HG03354 (cell line): ENCODE data around the gene GNA12.
"Not testable (repeated sequence)": the region's sequence is repeated elsewhere in the genome, so short reads cannot be mapped to it uniquely, and the experiment has no call there.

ENCODE experiments used
- ATAC-seq: cut with Tn5 transposase; IDR thresholded peaks from one replicate; pipeline ENCODE4 v1.9.1; 2021; ENCODE audit warnings: mild to moderate bottlenecking; ENCODE audit not compliant: unreplicated experiment, poor library complexity, severe bottlenecking

GNA12 gene

DNA sequence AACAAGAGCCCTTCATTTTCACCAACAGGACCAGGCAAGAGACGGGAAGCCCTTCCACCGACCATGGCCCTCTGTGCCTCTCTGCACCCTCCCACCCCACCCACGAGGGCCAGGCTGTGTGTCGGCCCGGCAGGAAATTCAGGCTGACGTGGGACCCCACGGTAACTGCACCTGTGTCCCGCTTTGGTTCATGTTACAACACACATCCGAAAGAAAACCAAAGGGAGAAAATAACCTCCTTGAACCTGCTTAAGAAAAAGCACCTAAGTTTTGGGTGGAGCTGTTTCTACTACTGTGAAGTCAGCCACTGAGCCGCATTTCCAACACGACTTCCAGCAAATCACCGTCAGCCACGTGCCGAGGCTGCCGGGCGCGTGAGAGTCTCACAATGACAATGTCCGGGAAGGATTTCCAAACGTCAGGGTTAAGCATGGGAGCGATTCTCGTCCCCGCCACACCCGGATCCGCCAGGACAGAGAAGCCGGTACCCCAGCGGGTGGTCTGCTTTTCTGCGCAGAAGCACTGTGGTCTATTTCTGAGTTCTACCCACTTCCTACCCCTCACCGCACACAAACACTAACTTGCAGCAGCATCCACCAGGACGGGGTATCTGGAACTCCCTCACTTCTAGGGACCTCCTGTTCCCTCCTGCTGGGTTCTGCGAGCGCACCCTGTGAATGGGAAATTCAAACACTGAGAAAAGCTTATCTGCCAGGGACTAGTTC, 119.5 kb downstream of the GNA12 start:
- ATAC-seq, result no peak

DNA sequence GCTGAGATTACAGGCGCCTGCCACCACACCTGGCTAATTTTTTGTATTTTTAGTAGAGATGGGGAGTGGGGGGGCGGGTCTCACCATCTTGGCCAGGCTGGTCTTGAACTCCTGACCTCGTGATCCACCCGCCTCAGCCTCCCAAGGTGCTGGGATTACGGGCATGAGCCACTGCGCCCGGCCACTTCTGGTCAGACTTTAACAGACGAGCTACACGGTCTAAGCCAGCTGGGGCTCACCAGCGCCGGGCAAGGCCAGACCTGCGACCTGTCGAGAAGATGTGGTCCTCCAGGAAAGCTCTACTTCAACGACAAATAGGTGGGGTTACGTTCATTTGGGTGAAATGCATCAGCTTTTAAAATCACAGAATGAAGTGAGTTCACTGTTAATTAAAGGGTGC, 120.1 kb downstream of the GNA12 start:
- ATAC-seq, result not testable (repeated sequence)

DNA sequence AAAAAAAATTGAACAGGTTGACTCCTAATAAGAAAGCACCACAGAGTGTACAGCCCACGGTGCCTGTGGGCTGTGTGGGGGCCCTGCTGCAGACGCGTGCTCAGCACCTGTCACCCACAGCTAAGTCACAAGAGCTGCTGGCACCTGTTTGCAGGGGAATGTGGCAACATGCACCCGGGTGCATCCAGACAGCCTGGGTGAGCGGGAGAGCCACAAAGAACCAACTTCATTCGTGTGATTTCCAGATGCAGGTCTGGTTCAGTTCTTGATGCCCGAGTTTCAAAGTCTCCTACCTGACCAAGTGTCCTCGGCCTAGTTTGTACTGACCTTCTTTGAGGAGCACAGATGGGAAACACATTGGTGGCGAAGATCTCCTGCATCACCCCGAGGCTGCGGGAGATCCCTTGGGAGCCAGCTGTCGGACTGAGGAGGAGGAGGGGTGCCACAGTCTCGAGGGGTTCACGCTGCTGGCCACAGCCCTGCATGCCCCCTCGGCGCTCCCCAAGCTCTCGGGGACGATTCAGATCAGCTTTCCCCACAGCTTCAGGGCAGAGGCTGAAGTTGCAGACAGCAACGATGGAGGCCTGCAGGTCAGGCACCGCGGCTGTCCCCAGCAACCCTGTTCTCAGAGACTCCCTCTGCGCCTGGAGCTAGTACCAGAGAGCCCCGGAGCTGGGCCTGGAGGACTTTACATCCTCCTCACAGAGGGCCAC, 120.8 kb downstream of the GNA12 start:
- ATAC-seq, result no peak

DNA sequence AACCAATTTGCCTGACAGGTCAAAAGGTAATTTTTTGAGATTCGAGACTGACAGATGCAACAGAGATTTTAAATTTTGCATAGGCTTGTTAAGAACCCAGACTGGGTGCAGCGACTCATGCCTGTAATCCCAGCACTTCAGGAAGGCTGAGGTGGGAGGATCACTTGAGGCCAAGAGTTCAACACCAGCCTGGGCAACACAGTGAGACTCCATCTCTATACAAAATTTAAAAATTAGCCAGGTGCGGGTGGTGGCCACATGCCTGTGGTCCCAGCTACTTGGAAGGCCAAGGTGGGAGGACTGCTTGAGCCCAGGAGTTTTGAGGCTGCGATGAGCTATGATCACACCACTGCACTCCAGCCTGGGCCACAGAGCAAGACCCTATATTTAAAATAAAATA, 121.5 kb downstream of the GNA12 start:
- ATAC-seq, result no peak

DNA sequence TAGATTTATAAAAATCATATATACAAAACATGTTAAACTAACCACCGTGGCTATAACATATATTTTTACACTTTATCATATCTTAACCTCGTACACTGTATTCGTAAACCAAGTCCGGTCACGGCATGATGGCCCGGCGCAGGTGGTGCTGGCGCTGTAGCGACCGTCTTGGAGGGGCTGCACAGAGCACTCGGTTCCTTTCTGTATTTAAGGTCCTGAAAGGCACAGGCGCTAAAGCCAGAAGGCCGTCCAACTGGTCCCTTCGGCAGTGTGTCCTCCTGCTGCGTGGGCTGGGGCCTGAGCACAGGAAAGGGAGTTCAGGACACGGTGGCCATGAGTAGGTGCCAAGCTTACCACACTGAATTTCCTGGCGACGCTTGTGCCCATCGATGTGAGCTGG, 122.3 kb downstream of the GNA12 start:
- no peak for ATAC-seq

DNA sequence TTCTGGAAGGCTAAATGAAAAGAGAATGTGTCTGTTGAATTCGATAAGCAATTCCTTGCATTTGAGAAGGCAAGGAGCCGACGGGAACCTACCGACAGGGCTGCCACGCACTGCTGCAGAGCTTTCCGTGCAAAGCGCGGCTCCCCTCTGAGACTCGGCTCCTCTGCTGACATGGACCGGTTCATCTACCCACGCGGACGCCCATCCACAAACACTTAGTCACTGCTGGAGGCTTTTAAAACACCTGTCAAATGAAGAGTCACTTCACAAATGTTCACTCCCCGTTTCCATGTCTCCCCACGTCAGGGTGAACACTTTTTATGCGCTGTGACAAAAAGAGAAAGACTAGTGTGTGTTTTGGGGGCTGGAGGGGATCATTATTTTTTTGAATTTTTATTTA, 124.1 kb downstream of the GNA12 start:
- ATAC-seq, result no peak

DNA sequence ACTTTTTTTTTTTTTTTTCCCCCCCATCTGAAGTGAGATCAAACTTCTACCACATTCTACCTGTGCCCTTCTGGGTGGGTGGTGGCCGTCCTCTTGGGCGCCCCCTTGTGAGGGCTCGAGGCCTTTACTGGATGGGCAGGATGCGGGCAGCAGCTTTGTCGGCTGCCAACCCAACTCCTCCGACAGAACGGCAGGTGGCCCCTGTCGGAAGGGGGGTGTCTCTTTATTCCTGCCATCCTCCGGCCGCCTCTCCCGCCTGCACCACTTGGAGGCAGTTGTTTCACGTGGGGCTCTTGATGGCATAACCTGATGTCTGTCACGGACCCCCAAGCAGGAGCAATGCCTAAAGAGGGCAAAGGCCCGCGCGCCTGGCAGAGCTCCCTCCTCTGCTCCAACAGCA, 125.1 kb downstream of the GNA12 start:
- ATAC-seq, result peak; percentile 40

DNA sequence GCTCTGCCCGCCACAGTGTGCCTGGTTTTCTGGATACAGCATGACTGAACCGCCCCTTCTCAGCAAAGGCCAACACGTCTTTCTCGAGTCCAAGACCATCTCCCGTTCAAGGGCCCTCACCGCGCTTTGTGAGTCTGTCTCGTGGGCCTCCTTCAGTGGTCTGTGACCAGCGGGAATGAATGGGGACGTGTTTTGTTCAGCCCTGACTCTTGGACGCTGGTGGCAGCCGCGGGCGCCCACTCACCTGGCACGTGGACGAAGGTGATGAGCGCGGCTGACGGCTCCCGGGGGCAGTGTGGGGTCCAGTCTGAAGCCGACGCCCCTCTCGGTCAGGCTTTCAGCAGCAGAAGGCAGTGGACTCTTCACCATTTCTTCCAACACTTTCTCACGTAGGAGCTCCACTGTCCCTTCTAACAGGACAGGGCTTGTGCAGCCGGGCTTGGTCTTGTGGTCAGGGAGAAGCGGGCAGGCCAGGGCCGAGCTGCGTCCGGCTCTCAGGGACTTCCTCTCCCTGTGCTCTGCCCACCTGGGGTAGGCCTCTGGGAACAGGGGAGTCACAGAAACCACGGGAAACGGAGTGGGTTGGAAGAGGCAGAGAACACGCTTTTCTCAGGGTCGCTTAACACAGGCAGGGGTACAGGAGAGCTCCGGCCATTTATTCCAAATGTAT, 125.7 kb downstream of the GNA12 start:
- no peak for ATAC-seq

DNA sequence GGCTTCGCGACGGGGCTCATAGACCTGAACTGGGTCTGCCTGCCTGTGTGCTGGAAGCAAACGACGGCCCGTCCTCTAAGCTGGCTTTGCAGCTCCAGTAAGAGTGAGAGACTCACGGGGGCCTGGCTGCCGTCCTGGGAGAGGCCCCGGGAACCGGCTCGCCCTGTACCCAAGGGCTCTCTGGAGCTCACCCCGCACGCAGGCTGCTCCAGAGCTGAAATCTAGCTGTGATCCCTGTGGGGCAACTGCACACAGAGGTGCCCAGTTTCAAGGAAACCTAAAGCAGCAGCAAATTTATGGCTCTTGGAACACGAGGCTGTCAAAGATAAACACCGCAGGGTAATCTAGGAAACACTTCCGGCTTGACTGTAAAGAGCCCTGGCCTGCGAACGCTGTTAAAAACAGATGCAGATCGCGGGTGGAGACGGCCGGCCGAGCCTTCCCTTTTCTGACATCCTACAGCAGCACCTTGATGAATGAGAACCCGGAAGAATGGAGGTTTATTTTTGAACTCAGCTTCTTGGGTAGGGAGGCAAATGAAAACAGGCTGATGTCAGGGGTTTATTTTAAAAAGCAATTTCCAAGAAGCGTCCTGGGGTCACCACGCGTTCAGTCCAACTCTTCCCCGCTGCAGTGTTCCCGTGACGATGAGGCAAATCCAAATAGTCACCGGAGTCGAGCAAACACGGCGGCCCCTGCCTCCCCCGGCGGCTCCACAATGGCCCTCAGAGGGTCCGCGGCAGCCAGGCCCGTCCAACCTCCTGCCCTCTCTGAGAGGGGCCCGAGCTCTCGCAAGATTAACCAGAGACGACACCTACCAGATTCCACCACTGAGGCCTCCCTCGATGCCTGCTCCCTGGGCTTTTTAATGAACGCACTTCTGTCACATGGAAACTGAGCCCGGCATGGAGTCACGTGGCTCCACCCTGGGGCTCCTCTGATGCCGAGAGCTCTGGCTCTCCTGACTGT, 126.5 kb downstream of the GNA12 start:
- no peak for ATAC-seq

DNA sequence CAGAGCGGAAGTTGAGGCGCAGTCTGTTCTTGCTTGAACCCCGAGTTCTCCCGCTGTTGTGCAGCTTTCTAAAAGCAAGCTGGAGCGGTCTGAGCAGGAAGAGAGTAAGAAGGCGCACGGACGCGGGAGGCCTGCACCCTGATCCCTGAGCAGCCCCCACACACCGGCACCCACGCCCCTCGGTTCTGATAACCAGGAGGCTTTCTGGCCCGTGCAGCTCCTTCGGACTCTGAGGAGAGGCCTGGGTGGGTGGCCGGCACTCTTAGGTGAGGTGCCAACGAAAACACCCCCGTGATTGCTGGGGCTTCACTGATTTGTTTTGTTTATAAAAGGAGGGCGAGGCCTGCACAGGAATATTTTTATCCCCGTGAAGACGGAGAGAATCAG, 127.2 kb downstream of the GNA12 start:
- no peak for ATAC-seq

DNA sequence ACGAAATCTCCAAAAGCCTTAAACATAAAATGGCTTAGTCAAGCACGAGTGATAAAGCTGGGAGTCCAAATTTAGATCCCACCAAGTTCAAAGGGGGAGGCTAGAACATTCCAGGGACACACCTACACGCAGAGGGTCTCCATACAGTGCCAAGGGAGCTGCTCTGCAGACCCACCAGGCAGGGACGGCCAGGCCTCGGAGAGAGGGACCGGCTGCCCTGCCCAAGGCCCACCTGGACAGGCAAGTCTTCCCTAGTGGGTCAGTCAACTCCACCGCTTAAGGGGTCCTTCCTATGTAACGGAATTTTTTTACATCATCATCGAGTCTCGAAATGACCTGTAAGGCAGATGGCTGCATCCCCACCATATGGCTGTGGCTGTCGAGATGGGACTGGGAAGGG, 127.6 kb downstream of the GNA12 start:
- no peak for ATAC-seq

DNA sequence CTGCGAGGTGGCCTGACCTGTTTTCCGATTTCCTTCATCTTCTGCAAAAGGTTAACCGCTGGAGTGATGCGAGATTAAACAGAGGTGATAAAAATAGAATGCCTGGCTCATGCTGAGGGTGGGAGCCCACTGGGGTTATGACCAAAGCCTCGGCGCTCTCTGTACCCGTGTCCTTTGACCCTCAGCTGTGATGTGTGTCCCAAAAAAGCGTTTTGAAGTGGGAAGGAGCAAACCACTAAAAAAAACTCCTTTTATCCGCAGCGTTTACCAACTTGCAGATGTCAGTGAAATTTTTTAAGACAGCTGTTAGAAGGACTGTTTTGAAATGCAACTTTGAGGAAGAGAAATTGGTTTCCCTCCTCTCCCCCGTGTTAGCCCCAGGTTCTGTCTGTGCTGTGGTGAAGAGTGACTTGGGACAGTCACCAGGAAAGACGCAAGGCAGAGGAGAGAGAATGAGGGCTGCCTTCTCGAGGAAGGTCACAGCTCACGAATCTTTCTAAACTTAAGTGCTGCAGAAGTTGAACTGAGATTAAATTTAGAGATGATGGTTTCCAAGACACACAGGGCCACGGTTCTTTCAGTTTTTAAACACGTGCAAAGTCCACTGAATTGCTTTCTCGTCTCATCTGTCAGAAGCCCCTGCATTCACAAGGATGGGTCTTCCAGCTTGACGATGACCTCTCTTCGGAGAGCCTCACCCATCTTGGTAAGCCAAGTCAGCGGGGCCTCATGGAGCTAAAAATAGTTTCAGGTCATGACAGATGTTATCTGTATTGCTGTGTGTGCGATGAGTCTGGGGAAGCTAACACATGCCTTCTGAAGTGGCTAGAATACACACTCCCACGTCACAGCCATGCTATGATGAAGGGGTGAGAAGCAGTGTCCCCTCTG, 128.5 kb downstream of the GNA12 start:
- ATAC-seq, result no peak

DNA sequence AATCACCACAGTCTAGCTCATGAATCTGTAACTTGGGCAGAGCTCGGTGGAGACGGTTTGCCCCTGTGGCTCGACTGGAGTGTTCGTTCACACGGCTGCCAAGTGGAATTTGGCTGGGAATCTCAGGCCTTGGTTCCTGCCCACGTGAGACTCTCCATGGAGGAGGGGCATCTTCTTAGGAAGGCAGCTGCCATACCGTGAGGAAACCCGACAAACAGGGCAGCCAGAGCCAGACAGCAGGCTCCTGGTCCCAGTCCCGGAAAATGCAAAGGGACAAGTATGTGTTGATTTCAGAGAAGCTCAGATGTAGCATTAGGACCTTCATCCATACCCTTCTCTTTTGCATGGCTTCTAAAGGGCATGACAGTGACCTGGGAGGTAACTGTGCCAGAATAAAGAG, 129.5 kb downstream of the GNA12 start:
- ATAC-seq, result no peak

DNA sequence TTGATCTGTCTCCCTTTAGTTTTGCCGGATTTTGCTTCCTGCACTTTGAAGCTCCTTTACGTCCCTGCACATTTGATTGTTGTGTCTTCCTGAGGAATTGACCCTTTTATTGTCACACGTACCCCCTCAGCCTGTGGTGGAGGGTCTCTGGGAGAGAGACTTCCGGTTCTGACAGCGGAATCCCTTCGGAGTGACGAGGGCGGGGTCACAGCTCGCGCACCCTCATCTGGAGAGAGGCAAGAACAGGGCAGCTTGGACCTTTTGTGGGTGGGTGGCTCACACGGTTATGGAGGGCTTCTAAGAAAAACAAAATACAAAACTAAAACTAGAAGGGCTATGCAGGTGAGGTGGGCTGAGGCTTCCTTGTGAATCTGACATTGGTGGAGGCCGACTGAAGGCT, 130.1 kb downstream of the GNA12 start:
- no peak for ATAC-seq

DNA sequence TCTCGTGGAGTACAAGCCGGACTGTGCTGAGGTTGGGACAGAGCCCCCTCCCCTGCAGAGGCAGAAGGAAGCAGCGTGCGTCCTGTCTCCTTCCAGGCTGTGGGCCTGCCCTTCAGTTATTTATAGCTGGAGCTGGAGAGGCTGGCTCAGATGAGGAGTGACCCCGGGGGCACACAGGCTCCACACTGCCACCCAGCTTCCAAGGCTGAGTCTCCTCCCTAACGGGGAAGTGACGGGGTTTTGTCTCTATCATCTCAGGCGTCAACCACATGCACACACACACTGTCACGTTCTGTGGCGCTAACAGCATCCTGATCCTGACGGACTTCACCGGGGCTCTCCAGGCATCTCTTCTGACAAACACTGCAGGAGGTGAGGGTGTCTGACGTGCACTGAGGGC, 130.7 kb downstream of the GNA12 start:
- ATAC-seq, result no peak

DNA sequence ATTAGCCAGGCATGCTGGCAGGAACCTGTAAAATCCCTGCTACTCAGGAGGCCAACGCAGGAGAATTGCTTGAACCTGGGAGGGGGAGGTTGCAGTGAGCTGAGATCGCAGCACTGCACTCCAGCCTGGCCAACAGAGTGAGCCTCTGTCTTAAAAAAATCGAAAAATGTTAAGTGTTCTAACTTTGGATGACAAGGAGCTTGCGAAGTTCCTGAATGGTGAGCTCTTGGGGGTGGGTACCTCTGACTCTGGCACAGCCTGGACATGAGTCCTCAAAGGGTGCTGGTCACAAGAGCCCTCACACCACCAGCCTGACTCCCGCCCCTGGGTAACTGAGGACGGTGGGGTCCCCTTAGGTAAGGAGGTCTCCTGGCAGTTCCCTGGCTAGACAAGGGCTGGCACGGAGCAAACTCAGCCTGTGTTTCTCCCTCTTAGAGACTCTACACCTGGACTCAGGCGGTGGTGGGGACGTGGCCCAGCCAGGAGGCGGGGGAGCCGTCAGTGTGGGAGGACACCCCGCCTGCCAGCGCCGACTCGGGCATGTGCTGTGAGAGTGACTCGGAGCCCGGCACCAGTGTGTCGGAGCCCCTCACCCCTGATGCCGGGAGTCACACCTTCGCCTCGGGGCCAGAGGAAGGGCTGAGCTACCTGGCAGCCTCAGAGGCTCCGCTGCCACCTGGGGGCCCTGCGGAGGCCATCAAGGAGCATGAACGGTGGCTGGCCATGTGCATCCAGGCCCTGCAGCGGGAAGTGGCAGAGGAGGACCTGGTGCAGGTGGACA, 132.0 kb downstream of the GNA12 start:
- ATAC-seq, result no peak

DNA sequence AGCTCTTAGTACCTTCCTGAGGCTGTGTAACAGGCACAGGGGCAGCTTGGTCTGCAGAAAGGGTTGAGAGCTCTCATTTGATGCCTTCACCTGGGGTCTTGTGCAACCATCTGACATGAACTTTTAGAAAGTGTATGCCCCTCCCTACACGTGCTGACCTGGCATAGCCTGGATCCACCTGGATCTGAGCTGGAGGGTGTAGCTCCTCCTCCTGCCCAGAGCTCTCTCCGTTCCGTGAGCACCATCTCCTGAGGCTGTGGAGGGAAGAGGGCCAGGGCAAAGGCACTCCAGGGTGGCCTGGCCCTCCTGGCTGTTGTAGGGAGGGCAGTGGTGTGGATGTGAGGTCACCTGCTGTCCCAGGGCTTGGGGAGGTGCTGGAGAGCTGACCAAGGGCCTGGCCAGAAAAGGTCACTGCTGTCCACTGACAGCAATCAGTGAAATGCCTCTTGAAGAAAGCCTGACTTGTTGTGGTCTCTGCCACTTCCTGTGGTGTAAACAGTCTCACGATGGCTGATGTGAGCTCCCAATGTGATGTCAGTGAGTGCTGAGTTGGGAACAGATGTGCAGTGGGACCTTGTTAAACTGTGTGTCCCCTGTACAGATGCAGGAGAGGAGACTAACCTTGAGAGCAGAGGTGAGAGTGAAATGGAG, 133.1 kb downstream of the GNA12 start:
- peak; percentile 34 for ATAC-seq

DNA sequence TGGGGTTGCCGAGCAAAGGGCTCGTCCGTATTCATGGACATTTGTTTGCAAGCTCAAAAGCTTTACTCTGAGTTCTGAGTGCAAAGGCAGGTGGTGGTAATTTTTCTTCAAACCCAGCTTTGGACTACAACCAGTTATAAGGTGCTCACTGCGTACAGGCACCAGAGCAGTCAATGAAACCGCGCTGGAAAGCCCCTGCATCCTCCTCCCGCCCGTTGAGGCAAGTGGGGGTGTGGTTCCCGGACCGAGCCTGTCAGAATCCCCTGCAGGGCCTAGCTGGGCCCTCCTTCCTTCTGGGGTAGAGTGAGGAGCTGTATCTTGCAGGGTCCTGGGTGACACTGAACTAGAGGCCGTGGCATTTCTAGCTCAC, 133.8 kb downstream of the GNA12 start:
- ATAC-seq, result peak; percentile 48
